ENCODE data around the gene ZFYVE28.

GRCh38 chr4:2343476-2343875, 75.0 kb downstream of the ZFYVE28 start:
- TF ChIP-seq CTCF (IDR thresholded peaks at IDR 0.05) = no peak
- no peak for TF ChIP-seq EZH2 (IDR thresholded peaks at IDR 0.05; ENCODE audit: borderline replicate concordance, insufficient read depth, low read depth, low read length, poor library complexity, severe bottlenecking)

Measured in B cell (primary cell).